ENCODE measurements around the gene FOXP4. TPM values are rescaled to one million over a fixed set of nuclear protein-coding genes. Genes with fewer than 3 reads are reported as not detected.

Gene FOXP4
- total RNA-seq, 6 experiments from 2014 or later, result 17.9 to 24.4 (median 24.0) TPM

- Mint-ChIP-seq H3K4me1 (ENCODE audit: low read depth) (peaks cover 55% of the 10 kb centered on the region), H3K9me3 (no peaks in the 10 kb centered on the region), H3K27ac (peak overlapping the region; percentile 38; the same call in 1 of the 2 replicates), H3K4me3 (no peak overlapping the region), H3K27me3 (ENCODE audit: insufficient read depth) (no peaks in the 10 kb centered on the region), H3K36me3 (ENCODE audit: low read depth) (peaks cover 6% of the 10 kb centered on the region; the same call in 1 of the 2 replicates)
- TF ChIP-seq, protein P1, sequence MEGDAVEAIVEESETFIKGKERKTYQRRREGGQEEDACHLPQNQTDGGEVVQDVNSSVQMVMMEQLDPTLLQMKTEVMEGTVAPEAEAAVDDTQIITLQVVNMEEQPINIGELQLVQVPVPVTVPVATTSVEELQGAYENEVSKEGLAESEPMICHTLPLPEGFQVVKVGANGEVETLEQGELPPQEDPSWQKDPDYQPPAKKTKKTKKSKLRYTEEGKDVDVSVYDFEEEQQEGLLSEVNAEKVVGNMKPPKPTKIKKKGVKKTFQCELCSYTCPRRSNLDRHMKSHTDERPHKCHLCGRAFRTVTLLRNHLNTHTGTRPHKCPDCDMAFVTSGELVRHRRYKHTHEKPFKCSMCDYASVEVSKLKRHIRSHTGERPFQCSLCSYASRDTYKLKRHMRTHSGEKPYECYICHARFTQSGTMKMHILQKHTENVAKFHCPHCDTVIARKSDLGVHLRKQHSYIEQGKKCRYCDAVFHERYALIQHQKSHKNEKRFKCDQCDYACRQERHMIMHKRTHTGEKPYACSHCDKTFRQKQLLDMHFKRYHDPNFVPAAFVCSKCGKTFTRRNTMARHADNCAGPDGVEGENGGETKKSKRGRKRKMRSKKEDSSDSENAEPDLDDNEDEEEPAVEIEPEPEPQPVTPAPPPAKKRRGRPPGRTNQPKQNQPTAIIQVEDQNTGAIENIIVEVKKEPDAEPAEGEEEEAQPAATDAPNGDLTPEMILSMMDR (IDR thresholded peaks at IDR 0.05), result no peak
- no peak for DNase-seq
Observed at GRCh38 chr6:41580690-41581089, 34.5 kb downstream of the FOXP4 start.

- no peaks in the 10 kb centered on the region for H3K27me3 Mint-ChIP-seq (ENCODE audit: insufficient read depth)
- peaks cover 6% of the 10 kb centered on the region; the same call in 1 of the 2 replicates for H3K36me3 Mint-ChIP-seq (ENCODE audit: low read depth)
- peak overlapping the region; percentile 90 for H3K27ac Mint-ChIP-seq
- peak overlapping the region; percentile 66 for H3K4me3 Mint-ChIP-seq
- H3K4me1 Mint-ChIP-seq (ENCODE audit: low read depth), result peaks cover 55% of the 10 kb centered on the region
- H3K9me3 Mint-ChIP-seq, result no peaks in the 10 kb centered on the region
- peak; percentile 86 for DNase-seq
- TF ChIP-seq, protein P1 (IDR thresholded peaks at IDR 0.05), result no peak
Observed at GRCh38 chr6:41581381-41581991, 35.3 kb downstream of the FOXP4 start.

DNA sequence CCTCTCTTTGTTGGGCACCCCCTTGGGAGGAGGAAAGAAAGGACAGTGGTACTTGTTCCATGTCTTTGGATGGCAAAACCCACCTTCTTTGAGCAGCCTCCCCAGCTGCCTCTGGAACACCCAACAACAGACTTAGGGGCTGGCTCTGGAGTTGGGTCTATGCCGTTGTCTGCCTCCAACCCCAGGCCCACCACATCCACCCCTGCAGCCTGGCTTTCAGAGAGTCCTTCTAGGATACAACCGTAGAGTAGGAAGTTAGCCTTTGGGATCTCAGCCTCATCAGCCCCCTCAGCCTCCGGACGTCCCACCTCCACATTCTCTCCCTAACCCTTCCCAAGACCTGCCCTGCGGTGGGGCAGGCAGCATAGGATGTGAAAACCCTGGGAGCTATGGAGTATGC is 36.4 kb downstream of the FOXP4 start:
- peaks cover 51% of the 10 kb centered on the region for H3K4me1 Mint-ChIP-seq (ENCODE audit: low read depth)
- peak overlapping the region; percentile 38; the same call in 1 of the 2 replicates for H3K27ac Mint-ChIP-seq
- no peaks in the 10 kb centered on the region for H3K9me3 Mint-ChIP-seq
- H3K36me3 Mint-ChIP-seq (ENCODE audit: low read depth), result peaks cover 6% of the 10 kb centered on the region; the same call in 1 of the 2 replicates
- H3K4me3 Mint-ChIP-seq, result no peak overlapping the region
- no peaks in the 10 kb centered on the region for H3K27me3 Mint-ChIP-seq (ENCODE audit: insufficient read depth)
- no peak for DNase-seq
- TF ChIP-seq, protein P1 (IDR thresholded peaks at IDR 0.05), result no peak

DNA sequence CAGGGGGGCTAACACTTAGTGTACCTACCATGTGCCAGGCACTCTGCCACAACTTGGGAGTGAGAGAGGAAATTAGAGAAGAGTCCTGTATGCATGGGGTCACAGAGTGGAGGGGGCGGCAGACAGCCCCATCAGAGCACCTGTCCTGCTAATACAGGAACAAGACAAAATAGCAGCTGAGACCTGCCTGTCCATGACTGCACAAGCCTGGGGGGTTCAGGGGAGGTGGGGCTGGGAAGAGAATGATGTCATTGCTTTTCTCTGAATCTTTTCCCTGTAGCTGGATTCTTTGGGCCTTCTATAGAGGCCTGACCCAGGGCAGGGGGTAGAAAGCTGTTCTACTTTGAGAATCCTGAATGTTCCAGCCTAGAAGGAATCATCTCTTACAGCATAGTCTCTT is 37.4 kb downstream of the FOXP4 start:
- H3K27me3 Mint-ChIP-seq (ENCODE audit: insufficient read depth), result no peaks in the 10 kb centered on the region
- peaks cover 6% of the 10 kb centered on the region; the same call in 1 of the 2 replicates for H3K36me3 Mint-ChIP-seq (ENCODE audit: low read depth)
- H3K9me3 Mint-ChIP-seq, result no peaks in the 10 kb centered on the region
- H3K4me1 Mint-ChIP-seq (ENCODE audit: low read depth), result peaks cover 41% of the 10 kb centered on the region
- H3K27ac Mint-ChIP-seq, result no peak overlapping the region
- TF ChIP-seq, protein P1 (IDR thresholded peaks at IDR 0.05), result no peak
- no peak for DNase-seq
- H3K4me3 Mint-ChIP-seq, result no peak overlapping the region

GRCh38 chr6:41584205-41584604 is 38.0 kb downstream of the FOXP4 start:
- Mint-ChIP-seq H3K27ac (no peak overlapping the region), H3K36me3 (ENCODE audit: low read depth) (peaks cover 2% of the 10 kb centered on the region; the same call in 1 of the 2 replicates), H3K9me3 (no peaks in the 10 kb centered on the region), H3K4me3 (no peak overlapping the region), H3K27me3 (ENCODE audit: insufficient read depth) (no peaks in the 10 kb centered on the region), H3K4me1 (ENCODE audit: low read depth) (peaks cover 34% of the 10 kb centered on the region)
- DNase-seq, result no peak
- TF ChIP-seq, protein P1 (IDR thresholded peaks at IDR 0.05), result no peak
